Central memory CD8-positive, alpha-beta T cell (primary cell): ENCODE measurements around the gene CPT1B.

Experiments
- ATAC-seq: fragments of 150-1000 bp; cut with Tn5 transposase; replicated peaks from 2 replicates; pipeline ENCODE4 v1.10.0; 2022; ENCODE audit warnings: mild to moderate bottlenecking, moderate FRiP score, moderate number of reproducible peaks; ENCODE audit not compliant: poor library complexity, severe bottlenecking; ENCODE audit errors: extremely low read depth
- DNase-seq, 2 donors: peaks; one replicate each; pipeline ENCODE4 v3.0.0; 2021; ENCODE audit warnings: low spot score in 2 of 2
- H3K27ac Mint-ChIP-seq: one replicate; pipeline ENCODE4 v1.8.0; 2022; ENCODE audit warnings: low read depth, mild to moderate bottlenecking, moderate library complexity, mixed read lengths
- H3K27me3 Mint-ChIP-seq: one replicate; pipeline ENCODE4 v1.8.0; 2022; ENCODE audit warnings: mixed read lengths
- H3K36me3 Mint-ChIP-seq: one replicate; pipeline ENCODE4 v1.8.0; 2022; ENCODE audit warnings: mild to moderate bottlenecking, moderate library complexity, mixed read lengths; ENCODE audit not compliant: insufficient read depth
- H3K4me1 Mint-ChIP-seq: one replicate; pipeline ENCODE4 v1.8.0; 2022; ENCODE audit warnings: mixed read lengths
- H3K4me3 Mint-ChIP-seq: one replicate; pipeline ENCODE4 v1.8.0; 2022; ENCODE audit warnings: mild to moderate bottlenecking, moderate library complexity, mixed read lengths
- H3K9me3 Mint-ChIP-seq: one replicate; pipeline ENCODE4 v1.8.0; 2022; ENCODE audit warnings: mixed read lengths

CPT1B gene

GRCh38 chr22:50529416-50529896 lies 48.8 kb downstream of the CPT1B start:
- H3K4me3 Mint-ChIP-seq: peak overlapping the region; percentile 92
- no peak overlapping the region for H3K27ac Mint-ChIP-seq
- ATAC-seq (no peak), DNase-seq (no peak)
- H3K9me3 Mint-ChIP-seq: no peaks in the 10 kb centered on the region
- H3K4me1 Mint-ChIP-seq: peaks cover 50% of the 10 kb centered on the region
- no peaks in the 10 kb centered on the region for H3K27me3 Mint-ChIP-seq
- peaks cover 31% of the 10 kb centered on the region for H3K36me3 Mint-ChIP-seq

- Mint-ChIP-seq H3K9me3 (no peaks in the 10 kb centered on the region), H3K4me1 (peaks cover 54% of the 10 kb centered on the region), H3K4me3 (peak overlapping the region; percentile 92), H3K36me3 (peaks cover 37% of the 10 kb centered on the region), H3K27ac (peak overlapping the region; percentile 29), H3K27me3 (no peaks in the 10 kb centered on the region)
- DNase-seq (no peak), ATAC-seq (no peak)
Measured at GRCh38 chr22:50528682-50529415, 49.4 kb downstream of the CPT1B start.

DNA sequence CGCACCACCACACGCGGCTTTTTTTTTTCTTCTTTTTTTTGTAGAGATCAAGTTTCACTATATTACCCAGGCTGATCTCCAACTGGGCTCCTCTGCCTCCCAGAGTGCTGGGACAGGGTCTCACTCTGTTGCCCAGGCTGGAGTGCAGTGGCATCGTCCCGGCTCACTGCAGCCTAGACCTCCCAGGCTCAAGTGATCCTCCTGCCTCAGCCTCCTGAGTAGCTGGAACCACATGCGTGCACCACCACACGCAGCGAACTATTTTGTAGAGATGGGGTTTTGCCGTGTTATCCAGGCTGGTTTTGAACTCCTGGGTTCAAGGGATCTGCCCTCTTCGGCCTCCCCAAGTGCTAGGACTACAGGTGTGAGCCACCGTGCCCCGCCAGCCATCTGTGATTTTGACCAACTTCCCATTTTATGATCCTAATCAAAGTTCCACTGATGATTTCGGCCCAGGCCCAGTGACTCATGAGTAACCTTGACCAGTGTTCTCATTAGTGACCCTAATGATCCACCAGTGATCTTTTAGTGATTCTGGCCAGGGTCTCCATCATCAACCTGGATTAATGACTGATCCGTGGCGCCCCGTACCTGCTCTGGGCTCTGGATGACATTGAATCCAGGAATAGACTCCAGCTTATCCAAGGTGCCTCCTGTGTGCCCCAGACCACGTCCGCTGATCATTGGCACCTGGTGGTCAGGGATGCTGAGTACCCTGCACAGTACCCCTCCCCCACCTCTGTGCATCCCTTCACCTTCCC lies 50.1 kb downstream of the CPT1B start:
- Mint-ChIP-seq H3K9me3 (no peaks in the 10 kb centered on the region), H3K4me3 (peak overlapping the region; percentile 92), H3K27ac (peak overlapping the region; percentile 91), H3K36me3 (peaks cover 44% of the 10 kb centered on the region), H3K4me1 (peaks cover 55% of the 10 kb centered on the region), H3K27me3 (no peaks in the 10 kb centered on the region)
- ATAC-seq (no peak), DNase-seq (no peak)

GRCh38 chr22:50526834-50527801 lies 51.1 kb downstream of the CPT1B start:
- DNase-seq (no peak), ATAC-seq (no peak)
- Mint-ChIP-seq H3K27me3 (no peaks in the 10 kb centered on the region), H3K36me3 (peaks cover 49% of the 10 kb centered on the region), H3K9me3 (no peaks in the 10 kb centered on the region), H3K27ac (peak overlapping the region; percentile 91), H3K4me3 (peak overlapping the region; percentile 85), H3K4me1 (peaks cover 49% of the 10 kb centered on the region)

GRCh38 chr22:50526108-50526833 lies 52.0 kb downstream of the CPT1B start:
- Mint-ChIP-seq H3K36me3 (peaks cover 49% of the 10 kb centered on the region), H3K27me3 (no peaks in the 10 kb centered on the region), H3K4me1 (peaks cover 48% of the 10 kb centered on the region)

DNA sequence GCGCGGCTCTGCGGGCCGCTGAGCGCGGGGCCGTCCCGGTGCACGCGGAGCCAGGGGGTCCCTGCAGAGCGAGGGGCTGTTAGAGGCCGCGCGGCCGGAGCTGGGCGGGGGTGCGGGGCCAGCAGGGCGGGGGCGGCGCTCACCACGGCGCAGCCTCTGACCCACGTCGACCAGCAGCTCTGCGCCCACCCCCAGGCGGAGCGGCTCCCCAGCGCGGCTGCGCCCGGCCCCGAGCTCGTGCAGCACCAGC lies 52.4 kb downstream of the CPT1B start:
- Mint-ChIP-seq H3K4me1 (peaks cover 43% of the 10 kb centered on the region), H3K27me3 (no peaks in the 10 kb centered on the region), H3K36me3 (peaks cover 45% of the 10 kb centered on the region), H3K4me3 (peak overlapping the region; percentile 85), H3K9me3 (no peaks in the 10 kb centered on the region), H3K27ac (peak overlapping the region; percentile 87)
- DNase-seq (no peak), ATAC-seq (no peak)

More at GRCh38 chr22:50526108-50526833, 52.0 kb downstream of the CPT1B start:
- Mint-ChIP-seq H3K4me3 (peak overlapping the region; percentile 85), H3K9me3 (no peaks in the 10 kb centered on the region), H3K27ac (peak overlapping the region; percentile 91)
- ATAC-seq (peak; percentile 34), DNase-seq (peak; percentile 72 to 75)

- Mint-ChIP-seq H3K4me3 (peak within 1 kb of the TSS; percentile 85), H3K27me3 (no peaks in the 10 kb centered on the region), H3K4me1 (peaks cover 38% of the 10 kb centered on the region), H3K9me3 (no peaks in the 10 kb centered on the region), H3K27ac (peak within 1 kb of the TSS; percentile 87), H3K36me3 (peaks cover 44% of the 10 kb centered on the region)
- peak; percentile 93 to 97 for DNase-seq
- peak; percentile 81 for ATAC-seq
Measured at GRCh38 chr22:50525104-50525857, 52.9 kb downstream of the CPT1B start, which contains the start of gene SCO2. TSS of gene SCO2 (minus strand) at chr22:50525598. CDS start at chr22:50524411, 1,187 bp downstream.

DNA sequence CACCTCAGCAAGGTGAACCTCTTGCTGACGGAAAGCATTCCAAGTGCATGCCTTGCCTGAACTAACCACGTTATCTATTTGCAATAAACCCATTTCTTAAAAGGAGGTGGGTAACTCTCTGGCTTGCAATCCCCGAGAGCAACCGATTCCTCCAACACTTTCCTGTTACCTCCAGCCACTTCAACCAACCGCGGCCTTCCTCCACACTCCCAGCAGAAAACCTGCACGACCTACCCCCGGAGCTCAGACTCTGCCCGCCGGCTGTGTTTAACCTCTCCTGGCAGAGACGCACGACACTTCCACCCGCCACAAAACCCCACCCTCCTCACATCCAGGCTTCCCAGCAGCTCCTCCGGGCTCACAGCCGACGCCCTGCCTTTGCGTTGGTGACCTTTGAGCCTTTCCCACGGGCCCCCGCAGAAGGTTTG lies 53.5 kb downstream of the CPT1B start:
- DNase-seq (no peak), ATAC-seq (no peak)
- H3K9me3 Mint-ChIP-seq: no peaks in the 10 kb centered on the region
- peak overlapping the region; percentile 87 for H3K27ac Mint-ChIP-seq
- peaks cover 37% of the 10 kb centered on the region for H3K4me1 Mint-ChIP-seq
- peak overlapping the region; percentile 85 for H3K4me3 Mint-ChIP-seq
- H3K27me3 Mint-ChIP-seq: no peaks in the 10 kb centered on the region
- H3K36me3 Mint-ChIP-seq: peaks cover 45% of the 10 kb centered on the region

- H3K27me3 Mint-ChIP-seq: no peaks in the 10 kb centered on the region
- H3K27ac Mint-ChIP-seq: peak overlapping the region; percentile 87
- no peaks in the 10 kb centered on the region for H3K9me3 Mint-ChIP-seq
- DNase-seq (no peak), ATAC-seq (no peak)
- H3K4me3 Mint-ChIP-seq: peak overlapping the region; percentile 85
- peaks cover 37% of the 10 kb centered on the region for H3K4me1 Mint-ChIP-seq
- peaks cover 51% of the 10 kb centered on the region for H3K36me3 Mint-ChIP-seq
Measured at GRCh38 chr22:50523806-50524675, 54.2 kb downstream of the CPT1B start.

- Mint-ChIP-seq H3K9me3 (no peaks in the 10 kb centered on the region), H3K27ac (no peak overlapping the region), H3K4me1 (peaks cover 33% of the 10 kb centered on the region), H3K27me3 (no peaks in the 10 kb centered on the region), H3K4me3 (peak overlapping the region; percentile 16), H3K36me3 (peaks cover 50% of the 10 kb centered on the region)
- no peak for DNase-seq
- ATAC-seq: no peak
Measured at GRCh38 chr22:50523458-50523805, 54.8 kb downstream of the CPT1B start.
